SK-N-SH treated with all-trans-retinoic acid at 6 μM for 48 hours (cell line): ENCODE results near the gene DTL.

Experiments
- ATAC-seq: fragments of 200-7000 bp; cut with Tn5 transposase; 3 replicates; pipeline ENCODE4 v1.9.1; 2020; ENCODE audit warnings: mild to moderate bottlenecking, moderate library complexity
- ARNTL ChIP-seq: fragments of 450-650 bp; formaldehyde crosslinking; IDR thresholded peaks from 2 replicates; pipeline ENCODE4 v1.5.0; 2020; ENCODE audit warnings: low read depth, mild to moderate bottlenecking, moderate library complexity, borderline replicate concordance
- BACH2 ChIP-seq: fragments of 250-450 bp; sonication (Bioruptor Pico); IDR thresholded peaks from 2 replicates; pipeline ENCODE4 v1.9.0; 2021; ENCODE audit warnings: mild to moderate bottlenecking, borderline replicate concordance
- CREB5 ChIP-seq: fragments of 250-450 bp; sonication (Bioruptor Pico); IDR thresholded peaks from 2 replicates; pipeline ENCODE4 v1.5.1; 2020; ENCODE audit warnings: low read depth, mild to moderate bottlenecking, moderate library complexity
- CSDC2 ChIP-seq: fragments of 250-450 bp; sonication (Bioruptor Pico); IDR thresholded peaks from 2 replicates; pipeline ENCODE4 v1.5.0; 2020; ENCODE audit warnings: mild to moderate bottlenecking, moderate library complexity
- CSRNP3 ChIP-seq: fragments of 250-450 bp; sonication (Bioruptor Pico); IDR thresholded peaks from 2 replicates; pipeline ENCODE4 v1.5.1; 2021; ENCODE audit warnings: mild to moderate bottlenecking, moderate library complexity
- ESRRG ChIP-seq: fragments of 250-450 bp; sonication (Bioruptor Pico); IDR thresholded peaks from 2 replicates; pipeline ENCODE4 v1.6.1; 2021; ENCODE audit warnings: mild to moderate bottlenecking
- ISL1 ChIP-seq: fragments of 250-450 bp; sonication (Bioruptor Pico); IDR thresholded peaks from 2 replicates; pipeline ENCODE4 v2.1.2; 2022; ENCODE audit warnings: mild to moderate bottlenecking, moderate library complexity
- OSR1 ChIP-seq: fragments of 250-450 bp; sonication (Bioruptor Pico); IDR thresholded peaks from 2 replicates; pipeline ENCODE4 v1.8.0; 2022; ENCODE audit warnings: moderate library complexity, mild to moderate bottlenecking, inconsistent platforms
- PATZ1 ChIP-seq: fragments of 250-450 bp; sonication (Bioruptor Pico); IDR thresholded peaks from 2 replicates; pipeline ENCODE4 v1.8.0; 2020; ENCODE audit warnings: mild to moderate bottlenecking, moderate library complexity, borderline replicate concordance
- POU6F1 ChIP-seq: fragments of 250-450 bp; sonication (Bioruptor Pico); IDR thresholded peaks from 2 replicates; pipeline ENCODE4 v1.8.0; 2021; ENCODE audit warnings: low read depth, mild to moderate bottlenecking, moderate library complexity, borderline replicate concordance
- PPARA ChIP-seq: fragments of 250-450 bp; sonication (Bioruptor Pico); IDR thresholded peaks from 2 replicates; pipeline ENCODE4 v1.5.0; 2020; ENCODE audit warnings: mild to moderate bottlenecking, borderline replicate concordance
- RARB ChIP-seq: fragments of 250-450 bp; sonication (Bioruptor Pico); IDR thresholded peaks from 2 replicates; pipeline ENCODE4 v1.8.0; 2021; ENCODE audit warnings: mild to moderate bottlenecking, moderate library complexity
- SNAI2 ChIP-seq: fragments of 250-450 bp; sonication (Bioruptor Pico); IDR thresholded peaks from 2 replicates; pipeline ENCODE4 v1.5.0; 2020; ENCODE audit warnings: mild to moderate bottlenecking, moderate library complexity
- TCF4 ChIP-seq: fragments of 250-450 bp; sonication (Bioruptor Pico); IDR thresholded peaks from 2 replicates; pipeline ENCODE4 v1.8.0; 2021; ENCODE audit warnings: mild to moderate bottlenecking, moderate library complexity, borderline replicate concordance
- TOX ChIP-seq: fragments of 250-450 bp; sonication (Bioruptor Pico); IDR thresholded peaks from 2 replicates; pipeline ENCODE4 v1.8.0; 2021; ENCODE audit warnings: mild to moderate bottlenecking, moderate library complexity, borderline replicate concordance
- TSHZ2 ChIP-seq: fragments of 250-450 bp; sonication (Bioruptor Pico); IDR thresholded peaks from 2 replicates; pipeline ENCODE4 v1.5.0; 2020; ENCODE audit warnings: mild to moderate bottlenecking, moderate library complexity
- ZC3H10 ChIP-seq: fragments of 250-450 bp; sonication (Bioruptor Pico); IDR thresholded peaks from 2 replicates; pipeline ENCODE4 v1.5.1; 2021; ENCODE audit warnings: mild to moderate bottlenecking, moderate library complexity
- ZFP3 ChIP-seq: fragments of 250-450 bp; sonication (Bioruptor Pico); IDR thresholded peaks from 2 replicates; pipeline ENCODE4 v1.5.0; 2020; ENCODE audit warnings: mild to moderate bottlenecking, moderate library complexity
- ZFP30 ChIP-seq: fragments of 450-650 bp; formaldehyde crosslinking; IDR thresholded peaks from 2 replicates; pipeline ENCODE4 v1.5.0; 2022; ENCODE audit warnings: mild to moderate bottlenecking, moderate library complexity
- ZNF70 ChIP-seq: fragments of 450-650 bp; formaldehyde crosslinking; IDR thresholded peaks from 2 replicates; pipeline ENCODE4 v1.5.0; 2020; ENCODE audit warnings: mild to moderate bottlenecking, moderate library complexity
- ZNF8 ChIP-seq: fragments of 450-650 bp; formaldehyde crosslinking; IDR thresholded peaks from 2 replicates; pipeline ENCODE4 v1.5.0; 2020; ENCODE audit warnings: mild to moderate bottlenecking, moderate library complexity

The DTL gene

GRCh38 chr1:212147581-212148033 lies 112.1 kb downstream of the DTL start:
- ATAC-seq: no peak

GRCh38 chr1:212149566-212149965 lies 114.0 kb downstream of the DTL start:
- no peak for ATAC-seq
- no peak for TF ChIP-seq TSHZ2 (CRISPR knock-in tag)
- no peak for TF ChIP-seq ZC3H10 (CRISPR knock-in tag)
- TF ChIP-seq ZFP3 (CRISPR knock-in tag): no peak
- TF ChIP-seq PPARA (CRISPR knock-in tag): no peak
- TF ChIP-seq ZNF70 (CRISPR knock-in tag): no peak
- no peak for TF ChIP-seq CREB5 (CRISPR knock-in tag)

More at GRCh38 chr1:212147581-212148033, 112.1 kb downstream of the DTL start:
- TF ChIP-seq ZNF8 (CRISPR knock-in tag) (no peak), POU6F1 (CRISPR knock-in tag) (no peak), SNAI2 (no peak), TSHZ2 (CRISPR knock-in tag) (no peak), ZFP30 (CRISPR knock-in tag) (no peak), BACH2 (CRISPR knock-in tag) (no peak), ISL1 (CRISPR knock-in tag) (no peak), CSDC2 (CRISPR knock-in tag) (no peak), ARNTL (no peak), ZC3H10 (CRISPR knock-in tag) (no peak), CREB5 (CRISPR knock-in tag) (no peak), PATZ1 (CRISPR knock-in tag) (no peak), RARB (no peak), TCF4 (CRISPR knock-in tag) (no peak), PPARA (CRISPR knock-in tag) (no peak), TOX (CRISPR knock-in tag) (no peak), CSRNP3 (CRISPR knock-in tag) (no peak), ESRRG (no peak), OSR1 (CRISPR knock-in tag) (no peak), ZFP3 (CRISPR knock-in tag) (no peak)
